HG03571 (cell line): ENCODE data around the gene DDX31.

ENCODE experiments used
- ATAC-seq: cut with Tn5 transposase; IDR thresholded peaks from one replicate; pipeline ENCODE4 v1.9.1; 2021; ENCODE audit not compliant: unreplicated experiment

DDX31 gene

DNA sequence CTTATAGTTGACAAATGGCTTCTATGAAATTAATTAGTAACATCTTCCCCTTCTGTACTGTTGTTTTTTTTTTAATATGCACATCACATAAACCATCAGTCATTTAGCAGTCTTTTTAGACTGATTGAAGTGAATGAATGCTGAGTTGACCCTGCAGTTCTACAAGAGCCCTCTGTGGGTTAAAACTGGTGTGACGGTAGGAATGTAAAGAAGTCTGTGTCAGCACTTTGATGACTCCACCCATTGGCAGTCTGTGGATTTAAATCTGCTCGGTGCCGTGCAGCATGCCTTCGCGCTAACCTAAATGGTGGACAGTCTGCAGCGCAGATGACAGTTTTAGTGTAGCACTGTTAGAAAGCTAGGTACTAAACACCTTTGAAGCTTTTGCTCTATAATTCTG, 3.6 kb upstream of the DDX31 start:
- no peak for ATAC-seq

DNA sequence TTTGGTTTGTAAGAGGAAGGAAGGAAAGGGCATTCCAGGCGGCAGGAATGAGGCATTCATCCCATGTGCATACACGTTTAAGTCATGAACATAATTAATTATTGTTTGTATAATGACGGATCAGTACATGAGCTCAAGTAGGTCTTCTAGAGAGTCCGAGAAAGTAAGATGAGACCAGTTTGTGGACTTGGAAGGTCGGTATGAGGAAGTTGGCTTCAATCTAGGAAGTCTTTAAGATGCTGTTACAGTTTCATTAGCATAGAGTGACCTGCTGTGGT, 2.6 kb upstream of the DDX31 start:
- no peak for ATAC-seq

DNA sequence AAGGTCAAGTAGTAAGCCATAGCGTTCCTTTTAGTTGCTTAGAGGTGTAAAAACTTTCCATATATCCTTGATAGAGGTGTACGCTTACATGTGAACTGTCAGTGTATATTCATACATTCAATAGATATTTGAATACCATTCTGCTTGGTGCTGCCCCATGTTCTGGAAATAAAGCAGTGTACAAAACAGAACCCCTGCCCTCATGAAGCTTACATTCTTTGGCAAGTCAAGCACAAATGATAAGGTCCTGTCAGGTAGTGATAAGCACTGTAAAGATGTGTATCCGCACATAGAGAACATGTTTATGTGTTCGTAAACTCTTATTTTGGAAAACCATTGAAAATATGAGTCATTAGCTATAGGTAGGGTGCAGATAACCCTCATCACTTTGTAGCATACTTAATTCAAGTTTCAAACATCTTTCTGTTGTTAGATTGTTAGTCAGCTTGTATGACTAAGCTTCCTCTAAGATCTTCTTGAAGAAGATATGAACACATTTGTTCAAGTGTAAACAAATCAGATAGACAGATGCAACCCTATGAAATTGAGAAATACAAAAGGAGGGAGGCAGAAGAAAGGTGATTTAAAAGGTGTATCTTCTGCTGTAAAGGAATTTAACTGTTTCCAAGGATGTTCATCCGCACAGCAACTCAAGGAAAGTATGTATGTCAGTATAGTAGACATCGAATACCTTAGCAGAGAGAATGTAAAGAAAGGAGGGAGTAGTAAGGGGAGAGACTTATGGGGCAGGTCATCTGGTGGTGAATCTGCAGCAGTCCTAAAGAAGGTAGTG, 2.0 kb upstream of the DDX31 start:
- ATAC-seq, result no peak

DNA sequence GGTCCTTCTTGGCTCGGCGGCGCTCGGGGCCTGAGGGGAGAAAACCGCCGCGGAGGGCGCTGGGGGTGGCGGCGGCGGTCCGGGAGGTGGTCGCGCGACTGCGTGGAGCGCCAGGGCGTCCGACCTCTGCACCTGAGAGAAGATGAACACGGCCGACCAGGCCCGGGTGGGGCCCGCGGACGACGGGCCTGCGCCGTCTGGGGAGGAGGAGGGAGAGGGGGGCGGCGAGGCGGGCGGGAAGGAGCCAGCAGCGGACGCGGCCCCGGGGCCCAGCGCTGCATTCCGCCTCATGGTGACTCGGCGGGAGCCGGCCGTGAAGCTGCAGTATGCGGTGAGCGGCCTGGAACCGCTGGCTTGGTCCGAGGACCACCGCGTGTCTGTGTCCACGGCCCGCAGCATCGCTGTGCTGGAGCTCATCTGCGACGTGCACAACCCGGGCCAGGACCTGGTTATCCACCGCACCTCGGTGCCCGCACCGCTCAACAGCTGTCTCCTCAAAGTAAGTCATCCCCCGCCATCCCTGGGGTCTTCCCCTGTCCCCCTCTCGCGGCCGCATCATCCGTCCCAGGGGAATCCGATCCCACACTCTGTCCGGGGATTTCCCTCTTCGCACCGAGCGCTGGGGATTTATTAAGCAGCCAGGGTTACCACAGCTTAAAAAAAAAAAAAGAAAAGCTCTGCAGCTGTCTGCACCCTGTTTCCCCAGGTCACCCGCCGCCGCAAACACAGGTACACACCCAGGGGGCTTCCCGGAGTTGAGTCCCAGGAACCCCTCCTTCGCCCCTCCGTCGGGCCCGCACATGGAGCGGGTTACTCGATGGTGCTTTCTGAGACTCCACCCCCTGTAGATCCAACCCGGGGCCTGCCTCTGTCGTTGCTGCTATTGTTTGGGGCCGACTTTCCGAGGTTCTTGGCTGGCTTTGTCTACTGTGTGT, 941 bp upstream of the DDX31 start, which contains the start of gene GTF3C4:
GTF3C4 (plus strand) TSS at position 8 of the 935 bp plus-strand sequence; CDS start at position 143, 135 bp downstream.
- peak; percentile 21 for ATAC-seq

DNA sequence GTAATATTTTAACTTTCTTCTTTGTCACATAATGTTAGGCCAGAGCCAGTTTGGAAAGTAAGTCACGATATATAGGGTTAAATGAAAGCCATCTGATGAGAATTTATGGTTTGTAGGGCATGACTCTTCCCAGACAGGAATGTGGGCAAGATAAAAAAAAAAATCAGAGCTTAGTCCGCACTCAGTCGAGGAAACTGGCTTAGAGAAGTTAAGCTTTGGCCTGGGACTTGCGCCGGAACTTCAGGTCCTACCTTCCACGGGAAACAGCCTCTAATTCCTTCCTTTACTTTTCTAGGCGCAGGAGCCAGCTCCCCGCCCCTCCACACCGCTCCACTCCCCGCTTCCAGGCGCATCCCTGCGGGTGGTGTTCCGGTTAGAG, 475 bp downstream of the DDX31 start:
- ATAC-seq, result no peak

DNA sequence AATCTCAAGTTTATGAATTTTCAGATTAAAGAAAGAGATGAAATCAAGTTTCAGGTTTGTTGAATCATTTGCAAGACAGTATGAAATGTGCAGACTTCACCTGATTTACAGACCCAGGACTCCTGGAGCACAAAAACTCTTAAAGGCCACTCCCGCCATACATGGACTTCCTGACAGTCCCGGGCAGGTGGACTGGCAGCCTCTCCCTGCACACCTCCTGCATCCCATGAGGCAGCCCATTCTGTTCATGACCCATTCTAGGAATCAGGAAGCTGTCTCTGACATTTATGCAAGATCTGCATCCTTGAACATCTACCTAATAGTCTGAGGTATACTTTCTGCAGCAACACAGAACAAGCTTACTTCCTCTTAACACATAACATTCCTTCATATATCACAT, 5.9 kb downstream of the DDX31 start:
- no peak for ATAC-seq

DNA sequence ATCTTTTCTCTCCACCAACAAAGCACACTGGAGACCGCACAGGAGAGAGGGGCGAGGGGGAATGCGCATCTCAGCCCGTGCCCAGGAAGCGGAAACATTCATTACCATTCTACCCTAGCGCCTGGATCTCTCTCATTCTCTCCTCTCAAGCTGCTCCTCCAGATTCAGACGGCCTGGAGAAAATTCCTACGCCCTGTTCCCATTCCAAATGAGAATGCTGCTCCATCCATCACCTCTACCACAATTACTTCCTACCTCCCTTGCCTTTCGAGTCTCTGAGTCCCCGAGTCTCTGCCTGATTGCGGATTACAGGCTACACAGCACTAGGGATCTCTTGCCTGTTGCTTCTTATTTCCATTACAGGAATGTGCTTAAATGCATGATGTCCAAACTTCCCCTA, 6.7 kb downstream of the DDX31 start:
- ATAC-seq, result no peak

DNA sequence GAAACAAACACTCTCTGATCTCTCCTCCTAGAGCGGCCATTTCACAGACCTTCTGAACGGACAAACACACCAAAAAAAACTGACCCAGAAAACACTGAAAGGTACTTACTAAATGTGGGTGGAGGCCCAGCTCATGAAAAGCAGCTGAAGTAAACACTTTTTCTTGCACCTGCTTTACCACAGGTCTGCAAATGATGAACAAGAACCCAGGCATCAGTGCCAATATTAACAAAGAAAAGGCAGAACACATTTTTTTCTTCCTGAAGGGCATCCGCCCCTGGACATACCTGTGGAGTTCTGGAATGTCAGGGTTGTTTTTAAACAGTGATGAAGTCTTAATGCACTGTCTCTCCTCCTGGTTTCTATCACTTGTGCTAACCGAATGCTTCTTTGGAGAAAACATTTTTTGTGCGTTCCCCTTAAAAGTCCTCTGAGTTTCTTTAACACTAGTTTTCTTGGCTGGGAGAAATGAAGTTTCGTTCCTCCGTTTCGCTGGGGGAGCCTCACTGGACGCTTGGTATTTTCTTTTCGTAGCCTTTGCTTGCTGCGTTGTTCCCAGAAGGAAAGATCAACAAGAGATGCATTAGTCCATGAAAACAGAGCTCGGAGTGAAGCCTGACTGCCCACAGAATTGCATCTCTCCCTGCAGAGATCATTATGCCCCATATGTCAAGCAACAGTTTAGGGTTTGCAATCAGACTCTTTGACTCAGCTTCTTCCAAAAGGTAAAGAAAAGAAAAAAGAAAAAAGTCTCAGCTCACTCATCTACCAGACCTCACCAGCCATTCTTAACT, 7.4 kb downstream of the DDX31 start:
- no peak for ATAC-seq

DNA sequence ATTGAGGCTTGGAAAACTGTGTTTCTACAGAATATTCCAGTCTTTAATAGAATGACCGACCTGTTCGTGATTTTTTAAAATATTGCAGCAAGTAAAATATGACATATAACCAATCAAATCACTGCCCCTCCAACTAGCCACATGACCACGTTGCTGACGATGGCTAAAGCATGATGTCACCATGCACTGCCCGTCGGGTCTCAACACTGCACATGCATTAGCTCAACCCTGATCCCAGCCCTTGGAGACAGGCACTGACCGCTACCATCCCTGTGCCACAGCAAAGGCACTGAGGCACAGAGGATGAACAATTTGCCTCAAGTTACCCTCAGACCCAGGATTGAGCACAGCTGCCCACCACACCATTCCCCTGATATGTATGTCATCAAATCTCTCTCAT, 13.5 kb downstream of the DDX31 start:
- no peak for ATAC-seq

DNA sequence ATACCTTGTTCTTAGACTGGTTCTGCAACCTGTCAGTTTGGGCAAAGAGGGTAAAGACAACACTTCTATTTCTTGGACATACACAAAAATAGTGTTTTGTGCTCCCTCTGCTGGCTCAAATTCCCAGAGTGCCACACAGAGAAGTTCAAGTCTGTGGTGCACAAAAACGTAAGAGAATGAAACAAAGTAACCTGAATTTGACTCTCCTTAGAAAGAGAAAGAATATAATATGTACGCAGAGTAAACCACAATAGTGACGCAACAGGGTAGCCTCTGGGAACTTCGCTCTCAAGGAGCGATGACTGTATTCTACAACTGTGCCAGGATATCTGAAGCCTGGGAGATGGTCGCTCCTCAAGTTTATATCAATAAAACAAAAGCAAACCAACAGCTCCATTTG, 18.5 kb downstream of the DDX31 start:
- no peak for ATAC-seq

DNA sequence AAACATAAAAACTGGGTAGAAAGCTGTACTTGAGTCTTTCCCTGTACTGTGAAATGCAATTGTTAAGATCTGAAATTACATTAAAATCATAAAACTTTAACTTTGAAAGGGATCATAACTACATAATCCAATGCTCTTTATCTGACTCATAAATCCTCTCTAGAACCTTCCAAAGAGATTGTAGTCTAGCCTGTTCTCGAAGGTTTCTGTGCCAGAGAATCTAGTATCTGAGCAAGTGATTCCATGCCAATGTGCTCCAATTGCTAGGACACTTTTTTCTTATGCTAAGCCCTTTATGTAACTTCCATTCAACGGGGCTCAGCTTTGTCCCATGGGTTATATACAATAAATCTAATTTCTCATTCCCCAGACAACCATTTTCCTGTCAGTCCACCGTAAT, 21.1 kb downstream of the DDX31 start:
- no peak for ATAC-seq

DNA sequence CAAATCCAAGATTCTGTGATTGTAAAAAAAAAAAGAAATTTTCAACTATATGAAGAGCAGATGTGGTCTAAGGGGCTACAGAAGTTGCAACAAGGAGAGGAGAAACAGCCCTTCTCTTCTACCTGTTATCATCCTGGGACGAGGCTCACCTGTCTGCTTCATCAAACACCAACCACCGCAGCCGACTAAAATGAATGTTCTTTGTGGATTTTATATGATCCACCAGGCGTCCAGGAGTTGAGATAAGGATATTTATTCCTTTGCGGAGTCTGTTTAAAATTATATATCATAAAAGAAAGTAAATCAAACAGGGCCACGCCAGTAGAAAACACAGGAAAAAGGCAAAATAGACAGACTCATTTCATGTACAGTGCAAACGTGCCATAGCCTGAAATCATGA, 21.5 kb downstream of the DDX31 start:
- ATAC-seq, result no peak

DNA sequence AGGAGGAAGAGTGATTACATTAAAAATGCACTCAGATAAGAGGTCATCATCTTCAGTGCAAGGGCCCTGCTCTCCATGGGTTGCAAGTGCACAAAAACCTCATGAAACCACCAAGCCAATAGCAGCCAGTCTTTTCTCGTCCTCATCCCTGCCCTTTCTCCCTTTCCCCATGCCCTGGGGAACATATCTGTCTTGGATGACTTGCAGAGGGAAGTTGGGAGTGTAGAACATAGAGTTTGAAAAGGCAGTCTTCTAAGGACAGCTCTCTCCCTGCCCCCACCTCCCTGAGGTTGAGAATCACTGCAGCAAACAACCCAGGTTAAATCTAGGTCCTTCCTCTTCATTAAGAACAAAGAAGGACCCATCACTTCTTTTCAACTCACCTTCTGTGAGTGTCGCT, 22.0 kb downstream of the DDX31 start:
- no peak for ATAC-seq

DNA sequence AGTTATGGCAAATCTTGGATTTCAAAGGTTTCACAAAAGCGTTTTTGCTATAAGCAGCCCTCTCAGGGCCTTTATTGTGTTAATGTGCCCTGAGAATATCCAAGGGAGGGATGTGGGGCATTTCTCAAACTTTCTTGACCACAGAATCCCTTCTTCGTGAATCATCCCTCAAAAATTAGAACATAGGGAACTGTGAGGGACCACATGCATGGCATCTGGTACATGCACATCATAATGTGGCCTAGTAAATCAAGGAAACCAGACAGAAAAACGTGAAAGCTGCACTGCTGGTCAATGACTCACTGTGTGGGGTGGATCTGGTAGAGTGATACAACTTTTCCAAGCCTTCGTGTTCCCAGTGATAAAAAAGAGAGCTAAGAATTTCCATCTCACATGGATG, 22.4 kb downstream of the DDX31 start:
- no peak for ATAC-seq

DNA sequence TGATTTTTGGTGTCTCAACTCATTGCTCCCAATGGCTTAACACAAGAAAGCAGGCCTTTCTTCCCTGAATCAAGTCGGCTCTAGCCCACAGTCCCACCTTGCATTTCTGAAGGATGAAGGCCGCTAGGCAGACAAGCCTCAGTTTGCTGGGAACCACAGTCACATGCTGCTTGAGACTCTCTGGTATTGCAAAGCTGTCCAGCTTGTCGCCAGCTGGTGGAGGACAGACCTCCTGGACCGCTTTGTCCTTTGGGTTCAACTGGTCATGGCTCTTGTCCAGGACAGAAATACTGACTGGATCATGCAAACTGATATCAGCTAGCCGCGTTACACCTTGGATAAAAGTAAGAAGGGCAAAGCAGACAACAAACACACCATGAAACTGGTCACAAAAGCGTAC, 23.1 kb downstream of the DDX31 start:
- ATAC-seq, result no peak

DNA sequence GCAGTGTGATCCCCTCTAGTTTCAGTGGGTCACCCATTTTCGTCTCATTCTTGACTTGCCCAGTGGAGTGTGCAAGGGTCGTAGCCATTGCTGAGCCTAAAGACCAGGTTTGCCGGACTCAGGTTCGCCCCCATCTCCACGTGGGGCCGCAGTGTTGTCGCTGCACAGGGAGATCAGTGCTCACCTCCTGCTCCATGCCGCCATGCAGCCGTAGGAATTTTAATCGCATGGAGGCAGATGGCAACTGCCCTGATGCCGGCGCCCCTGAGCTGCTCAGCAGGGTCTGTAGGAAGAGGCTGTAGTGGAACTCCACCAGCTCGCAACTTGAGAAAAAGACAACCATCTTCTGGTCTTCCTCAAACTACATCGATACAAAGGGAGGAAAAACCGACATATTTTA, 24.1 kb downstream of the DDX31 start:
- ATAC-seq, result no peak

DNA sequence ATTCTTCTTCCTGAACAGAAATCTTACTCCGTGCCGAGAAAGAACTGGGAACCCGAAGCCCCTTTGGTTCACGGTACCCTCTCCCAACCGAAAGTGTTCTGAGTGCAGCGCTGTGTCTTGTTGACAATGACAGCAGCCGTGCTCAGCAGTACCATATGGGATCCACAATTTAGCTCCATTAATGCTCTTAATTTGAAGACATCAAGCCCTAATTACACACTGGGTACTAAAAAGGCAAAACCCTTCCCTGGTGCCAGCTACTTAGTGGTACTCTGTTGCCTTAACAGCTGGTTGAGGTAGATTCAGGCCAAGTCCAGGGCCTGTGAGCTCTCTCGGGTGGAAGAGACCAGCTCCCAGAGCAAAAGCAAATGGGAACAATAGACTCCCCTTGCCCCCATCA, 24.5 kb downstream of the DDX31 start:
- ATAC-seq, result no peak

DNA sequence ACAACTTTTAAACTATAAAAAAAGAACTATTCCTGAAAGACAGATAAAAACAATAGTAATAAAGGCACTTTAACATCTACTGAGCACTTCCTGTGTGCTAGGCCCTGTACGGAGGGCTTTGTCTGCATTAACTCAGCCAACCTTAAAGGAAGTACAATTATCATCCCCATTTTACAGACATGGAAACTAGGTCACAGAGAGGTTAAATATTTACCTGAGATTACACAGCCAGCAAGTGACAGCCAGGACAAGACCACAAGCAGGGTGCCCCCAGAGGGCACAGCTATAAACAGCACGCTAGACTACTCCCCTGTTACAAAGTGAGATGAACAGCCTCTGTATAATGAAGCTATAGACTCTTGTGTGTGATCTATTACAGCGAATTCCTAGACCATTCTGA, 25.5 kb downstream of the DDX31 start:
- ATAC-seq, result no peak

DNA sequence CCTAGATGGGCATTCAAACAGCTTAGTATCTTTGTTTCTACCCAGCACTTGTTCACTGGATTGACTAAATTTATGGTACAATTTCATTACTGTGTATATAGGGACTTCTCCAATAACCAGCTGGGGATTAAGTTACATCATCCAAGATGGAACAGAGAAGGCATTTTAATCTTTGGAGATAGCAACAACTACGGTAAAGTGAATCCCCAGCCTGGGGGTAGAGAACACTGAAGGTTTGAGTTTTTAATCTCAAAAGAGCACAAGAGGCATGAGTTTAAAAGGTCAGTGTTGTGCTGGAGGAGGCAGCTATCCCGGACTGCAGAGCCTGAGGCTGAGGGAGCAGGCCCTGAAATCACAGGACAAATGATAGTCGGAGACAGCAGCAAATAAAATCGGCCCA, 28.6 kb downstream of the DDX31 start:
- ATAC-seq, result no peak

DNA sequence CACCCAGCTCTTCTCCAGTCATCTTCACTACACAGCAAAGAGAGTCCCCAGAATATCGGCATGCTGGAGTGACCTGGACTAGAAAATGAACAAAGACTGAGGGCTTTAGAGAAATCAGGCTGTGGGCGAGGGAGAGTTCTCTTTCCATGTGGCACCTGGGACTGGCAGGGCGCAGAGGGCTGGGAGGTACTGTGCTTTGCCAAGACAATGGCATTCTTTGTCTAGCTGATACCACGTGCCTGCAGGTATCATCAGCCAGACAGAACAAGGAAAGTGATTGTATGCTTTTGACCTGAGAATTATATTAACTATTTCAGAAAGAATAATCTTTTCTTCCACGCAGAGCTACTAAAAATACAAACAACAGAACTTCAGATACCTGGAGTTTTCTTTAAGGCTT, 30.5 kb downstream of the DDX31 start:
- ATAC-seq, result no peak

DNA sequence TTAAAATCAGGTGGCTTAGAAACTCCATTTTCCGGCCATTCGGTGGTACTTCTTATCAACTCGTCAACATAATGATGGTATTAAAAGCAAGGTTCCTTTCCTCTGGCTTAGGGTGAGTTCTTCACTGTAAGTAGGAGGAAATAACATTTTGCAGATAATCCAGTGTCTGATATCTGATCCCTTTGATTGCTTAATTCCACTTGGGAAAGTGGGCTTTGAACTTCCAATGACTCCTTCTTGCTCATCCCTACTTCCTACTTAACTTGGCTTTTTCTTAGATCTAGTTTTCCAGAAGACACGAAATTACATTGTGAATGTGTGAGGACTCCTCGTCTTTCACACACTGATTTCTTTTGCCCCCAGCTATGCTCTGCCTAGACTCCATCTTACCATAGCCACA, 31.5 kb downstream of the DDX31 start:
- no peak for ATAC-seq

DNA sequence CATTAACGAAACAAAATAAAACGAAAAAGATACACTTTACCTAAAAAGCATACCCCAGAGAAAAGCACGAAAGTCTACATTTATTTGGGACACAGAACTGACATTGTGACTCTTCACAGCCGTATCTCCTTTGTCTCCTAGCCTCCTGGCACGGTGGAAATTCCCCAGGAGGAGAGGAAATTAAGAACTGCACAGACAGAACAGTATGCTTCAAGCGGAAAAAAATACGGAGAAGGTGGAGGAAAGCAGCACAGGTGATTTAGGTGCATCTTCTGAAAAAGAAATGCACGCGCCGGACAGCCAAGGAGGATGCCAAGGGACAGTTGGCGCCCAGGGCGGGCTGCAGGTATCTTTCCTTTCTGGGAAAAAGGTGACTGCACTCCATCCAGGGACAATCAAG, 32.0 kb downstream of the DDX31 start:
- ATAC-seq, result no peak
